NCI-H526 (cell line): ENCODE results near the gene FXYD7.
"Not testable (repeated sequence)": the region's sequence is repeated elsewhere in the genome, so short reads cannot be mapped to it uniquely, and the experiment has no call there.

Source experiments
- DNase-seq, 2 experiments: peaks; one replicate each; lab custom pipeline; 2025; lab: John Stamatoyannopoulos, UW

The FXYD7 gene

DNA sequence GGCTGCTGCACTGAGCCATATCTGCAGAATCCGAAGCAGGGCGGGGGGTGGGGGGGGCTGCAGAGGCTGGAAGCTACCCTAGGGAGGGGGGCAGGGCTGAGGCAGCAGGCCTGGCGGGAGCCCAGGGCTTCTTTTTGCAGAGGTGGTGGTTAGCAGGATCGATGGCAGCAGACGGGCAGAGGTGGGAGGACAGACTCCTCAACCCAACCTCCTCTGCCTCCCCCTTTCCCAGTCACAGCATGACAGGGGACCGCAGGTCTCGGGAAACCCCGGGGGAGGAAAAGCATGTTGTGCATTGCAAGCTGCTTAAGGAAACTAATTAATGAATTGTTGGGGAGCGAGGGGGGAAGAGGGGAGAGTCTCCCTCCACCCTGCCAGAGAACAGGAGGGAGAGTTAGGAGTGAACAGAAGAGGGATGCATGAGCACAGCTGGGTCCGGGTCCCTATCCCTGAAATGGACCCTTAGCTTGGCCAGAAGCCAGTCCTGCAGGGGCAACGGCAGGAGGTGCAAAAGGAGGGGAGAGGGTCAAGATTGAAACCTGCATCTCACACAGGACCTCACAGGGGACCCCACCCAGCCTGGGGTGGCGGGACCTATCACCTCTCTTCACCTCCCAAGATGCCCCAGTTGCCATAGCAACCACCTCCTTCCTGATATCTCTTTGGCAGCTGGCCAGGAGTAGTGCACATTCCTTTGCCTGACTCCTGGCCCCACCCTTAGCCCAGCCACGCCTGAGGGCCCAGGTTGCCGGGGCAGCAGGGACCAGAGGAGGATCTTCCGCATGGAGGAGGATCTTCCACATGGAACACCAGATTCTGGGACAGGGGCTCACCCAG, 1.8 kb downstream of the FXYD7 start:
- peak; percentile 38 to 64 for DNase-seq

DNA sequence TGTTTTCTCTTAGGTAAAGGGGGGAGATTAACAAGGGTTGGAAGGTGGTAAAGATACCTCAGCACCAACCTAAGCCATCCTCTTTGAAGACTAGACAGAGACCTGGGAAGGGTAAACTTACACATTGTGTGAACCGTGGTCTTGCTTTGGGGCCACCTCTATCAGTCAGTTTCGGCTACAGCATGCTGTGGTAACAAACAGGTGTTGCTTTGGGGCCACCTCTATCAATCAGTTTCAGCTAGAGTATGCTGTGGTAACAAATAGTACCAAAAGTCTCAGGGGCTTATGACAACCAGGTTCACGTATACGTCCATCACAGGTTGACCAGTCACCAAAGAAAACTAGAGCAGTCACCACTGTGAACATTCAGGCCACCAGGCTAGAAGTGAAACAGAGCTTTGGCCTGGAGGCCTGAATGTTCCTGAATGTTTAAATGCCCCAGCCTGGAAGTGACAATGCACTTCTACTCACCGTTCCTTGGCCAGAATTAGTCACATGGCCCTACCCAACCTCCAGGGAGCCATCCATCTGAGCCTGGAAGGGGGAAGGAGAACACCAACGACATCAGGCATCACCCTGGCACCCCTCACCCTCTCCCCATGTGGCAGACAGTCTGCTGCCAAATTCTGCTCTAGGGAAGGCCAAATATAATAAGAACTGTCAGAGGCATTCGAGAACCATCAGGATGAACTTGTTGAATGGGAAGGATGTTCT, 3.8 kb downstream of the FXYD7 start:
- no peak for DNase-seq

DNA sequence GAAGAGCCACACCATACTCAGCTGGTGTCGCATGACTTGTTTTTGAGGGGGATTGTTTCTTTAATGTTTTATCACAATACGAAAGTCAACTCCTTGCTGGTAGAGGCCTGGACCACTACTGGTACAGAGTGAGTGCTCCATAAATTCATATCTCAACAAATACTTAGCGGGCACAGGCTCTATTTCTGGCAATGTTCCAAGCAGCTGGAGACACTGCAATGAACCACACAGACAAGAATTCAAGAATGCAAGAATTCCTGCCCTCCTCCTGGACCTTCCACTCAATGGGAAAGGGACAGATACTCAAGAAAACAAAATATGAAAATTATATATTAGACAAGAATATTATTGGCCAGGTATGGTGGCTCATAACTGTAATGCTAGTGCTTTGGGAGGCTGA, 6.4 kb downstream of the FXYD7 start:
- no peak for DNase-seq

DNA sequence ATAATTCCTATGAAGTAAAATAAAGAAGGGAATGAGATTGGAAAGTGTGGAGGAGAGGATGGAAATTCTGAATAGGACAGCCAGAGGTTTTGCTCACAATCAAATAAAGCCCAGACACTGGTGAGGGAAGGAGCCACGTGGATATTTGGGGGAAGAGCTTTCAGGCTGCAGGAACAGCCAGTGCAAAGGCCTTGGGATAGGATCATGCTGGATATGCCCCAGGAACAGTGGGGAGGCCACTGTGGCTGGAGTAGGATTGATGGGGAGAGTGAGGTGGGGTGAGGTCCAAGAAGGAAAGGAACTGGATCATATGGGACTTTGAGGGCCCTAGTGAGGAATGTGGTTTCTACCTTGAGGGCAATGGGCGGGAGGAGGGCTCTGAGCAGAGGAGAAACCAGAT, 7.4 kb downstream of the FXYD7 start:
- DNase-seq, result no peak

DNA sequence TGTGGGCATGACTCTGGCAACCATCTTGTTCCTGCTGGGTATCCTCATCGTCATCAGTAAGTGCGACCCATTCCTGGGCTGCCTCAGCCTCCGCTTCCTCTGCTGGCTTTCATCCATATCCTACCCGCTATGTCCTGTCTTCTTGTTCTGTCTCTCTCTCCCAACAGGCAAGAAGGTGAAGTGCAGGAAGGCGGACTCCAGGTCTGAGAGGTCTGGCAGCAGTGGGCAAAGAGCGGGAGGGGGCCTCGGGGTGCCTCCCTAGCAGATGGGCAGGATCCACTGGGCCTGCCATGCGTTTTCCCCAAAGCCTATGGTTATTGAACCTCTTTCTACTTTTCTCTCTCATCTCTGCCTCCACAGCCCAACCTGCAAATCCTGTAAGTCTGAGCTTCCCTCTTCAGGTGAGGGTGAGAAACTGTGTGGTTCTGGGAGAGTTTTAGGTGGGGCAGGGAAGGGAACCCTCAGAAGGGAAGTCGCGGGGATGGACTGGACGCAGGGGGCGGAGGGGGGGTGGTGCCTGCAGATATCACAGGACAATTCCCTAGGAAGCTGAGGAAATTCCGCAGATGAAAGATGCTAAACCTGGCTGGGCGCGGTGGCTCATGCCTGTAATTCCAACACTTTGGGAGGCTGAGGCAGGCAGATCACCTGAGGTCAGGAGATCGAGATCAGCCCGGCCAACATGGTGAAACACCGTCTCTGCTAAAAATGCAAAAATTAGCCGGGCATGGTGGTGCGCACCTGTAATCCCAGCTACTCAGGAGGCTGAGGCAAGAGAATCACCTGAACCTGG, 8.4 kb downstream of the FXYD7 start:
- DNase-seq, result no peak

DNA sequence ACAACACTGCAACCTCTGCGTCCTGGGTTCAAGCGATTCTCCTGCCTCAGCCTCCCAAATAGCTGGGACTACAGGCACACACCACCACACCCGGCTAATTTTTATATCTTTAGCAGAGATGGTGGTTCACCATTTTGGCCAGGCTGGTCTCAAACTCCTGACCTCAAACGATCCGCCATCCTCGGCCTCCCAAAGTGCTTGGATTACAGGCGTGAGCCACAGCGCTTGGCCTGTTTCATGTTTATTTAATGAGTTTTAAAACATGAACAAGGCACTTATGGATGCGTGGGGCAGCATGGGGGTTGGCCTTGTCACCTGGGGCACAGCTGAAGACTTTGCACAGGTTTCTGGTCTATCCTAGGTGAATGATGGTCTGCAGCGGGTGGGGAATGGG, 10.1 kb downstream of the FXYD7 start:
- not testable (repeated sequence) for DNase-seq

DNA sequence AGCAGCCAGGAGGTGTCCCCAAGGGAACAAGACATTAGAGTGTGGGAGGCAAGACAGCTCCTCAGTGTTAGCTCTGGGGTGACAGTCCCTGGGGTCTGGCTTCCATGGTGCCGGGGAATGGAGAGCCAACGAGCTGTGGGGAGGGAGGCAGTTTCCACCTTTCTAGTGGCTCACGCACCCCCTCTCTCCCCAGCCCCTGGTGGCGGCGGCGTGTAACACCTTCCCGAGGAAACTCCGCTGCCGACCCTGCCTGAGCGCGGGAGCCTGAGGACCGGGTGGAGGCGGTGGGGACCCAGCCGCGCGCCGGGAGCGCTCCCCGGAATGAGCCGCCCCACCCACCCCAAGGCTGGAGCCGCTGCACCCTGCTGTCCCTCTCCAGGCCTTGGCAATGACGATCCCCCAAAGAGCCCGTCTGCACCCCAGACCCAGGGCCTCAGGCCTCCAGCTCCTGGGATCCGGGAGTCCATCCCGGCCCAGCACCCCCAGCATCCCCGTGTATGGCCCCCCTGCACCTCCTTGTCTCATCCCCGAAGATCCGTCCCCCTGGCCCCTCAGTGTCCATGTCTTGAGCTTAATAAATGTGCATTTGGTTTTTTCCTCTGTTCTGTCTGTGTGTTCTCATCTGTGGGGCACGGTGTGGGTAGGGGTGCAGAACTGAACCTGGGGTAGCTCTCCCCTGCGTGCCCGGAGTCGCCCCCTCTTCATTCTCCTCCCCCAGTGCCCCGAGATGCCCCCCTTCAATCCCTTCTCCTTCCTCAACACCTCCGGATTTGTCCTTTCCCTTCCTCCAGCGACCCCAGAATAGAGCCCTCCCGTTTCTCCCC, 10.9 kb downstream of the FXYD7 start:
- DNase-seq, result peak; percentile 45 to 82

DNA sequence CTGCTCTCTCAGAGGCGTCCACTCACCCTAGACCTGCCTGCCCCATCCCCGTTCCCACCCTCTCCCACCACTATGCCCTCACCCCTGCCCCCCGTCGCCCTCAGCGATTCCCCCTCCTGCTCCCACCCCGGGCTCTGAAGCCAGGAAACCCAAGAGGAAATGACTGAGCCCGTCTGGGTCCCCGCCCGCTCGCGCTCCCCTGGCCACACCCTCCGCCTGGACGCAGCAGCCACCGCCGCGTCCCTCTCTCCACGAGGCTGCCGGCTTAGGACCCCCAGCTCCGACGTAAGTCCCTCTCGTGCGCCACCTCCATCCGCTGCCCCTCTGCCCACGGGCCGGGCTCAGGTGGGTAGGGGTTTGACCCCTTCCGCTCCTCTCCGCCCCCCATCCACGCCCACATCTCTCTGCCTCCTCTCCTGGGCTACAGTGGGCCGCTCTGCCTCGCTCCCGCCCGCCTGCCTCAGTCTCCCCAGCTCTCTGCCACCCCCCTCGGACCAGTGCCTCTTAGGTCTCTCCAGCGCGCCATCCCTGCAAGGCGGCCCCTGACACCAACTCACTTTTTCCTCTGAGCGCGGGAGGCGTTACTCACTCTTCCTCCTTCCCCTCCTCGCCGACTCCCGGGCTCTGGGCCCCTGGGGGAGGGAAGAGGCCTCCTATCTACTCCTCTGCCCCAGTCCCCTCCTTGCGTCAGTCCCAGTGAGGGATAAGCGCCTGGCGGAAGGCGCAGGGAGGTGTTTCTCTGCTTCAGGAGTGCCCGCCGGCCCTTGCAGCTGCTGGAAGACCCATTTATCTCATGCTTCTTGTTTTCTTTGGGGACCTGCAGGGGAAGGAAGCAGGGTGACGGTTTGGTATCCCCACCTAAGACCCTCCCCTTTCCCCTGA, 11.7 kb downstream of the FXYD7 start, which contains the start of gene FXYD5:
TSS of gene FXYD5 (plus strand) at position 211 of the 882 bp plus-strand sequence. CDS start 816 bp downstream, outside the sequence.
- DNase-seq, result peak; percentile 30 to 63

DNA sequence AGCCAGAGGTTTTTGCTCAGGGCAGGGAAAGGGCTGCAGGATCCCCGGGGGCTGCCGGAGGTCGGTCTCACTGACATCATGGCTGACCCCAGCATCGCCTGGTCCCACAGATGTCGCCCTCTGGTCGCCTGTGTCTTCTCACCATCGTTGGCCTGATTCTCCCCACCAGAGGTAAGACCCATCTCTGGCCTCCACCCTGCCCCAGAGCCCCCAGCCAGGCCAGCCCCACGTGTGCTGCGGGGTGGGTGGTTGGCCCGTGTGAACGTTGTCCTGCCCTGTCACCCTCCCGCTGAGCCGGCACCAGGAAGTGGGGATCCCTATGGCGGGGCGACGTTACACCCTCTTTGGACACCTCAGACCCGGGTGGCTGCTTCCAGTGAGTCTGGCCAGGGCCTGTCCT, 12.4 kb downstream of the FXYD7 start:
- no peak for DNase-seq

DNA sequence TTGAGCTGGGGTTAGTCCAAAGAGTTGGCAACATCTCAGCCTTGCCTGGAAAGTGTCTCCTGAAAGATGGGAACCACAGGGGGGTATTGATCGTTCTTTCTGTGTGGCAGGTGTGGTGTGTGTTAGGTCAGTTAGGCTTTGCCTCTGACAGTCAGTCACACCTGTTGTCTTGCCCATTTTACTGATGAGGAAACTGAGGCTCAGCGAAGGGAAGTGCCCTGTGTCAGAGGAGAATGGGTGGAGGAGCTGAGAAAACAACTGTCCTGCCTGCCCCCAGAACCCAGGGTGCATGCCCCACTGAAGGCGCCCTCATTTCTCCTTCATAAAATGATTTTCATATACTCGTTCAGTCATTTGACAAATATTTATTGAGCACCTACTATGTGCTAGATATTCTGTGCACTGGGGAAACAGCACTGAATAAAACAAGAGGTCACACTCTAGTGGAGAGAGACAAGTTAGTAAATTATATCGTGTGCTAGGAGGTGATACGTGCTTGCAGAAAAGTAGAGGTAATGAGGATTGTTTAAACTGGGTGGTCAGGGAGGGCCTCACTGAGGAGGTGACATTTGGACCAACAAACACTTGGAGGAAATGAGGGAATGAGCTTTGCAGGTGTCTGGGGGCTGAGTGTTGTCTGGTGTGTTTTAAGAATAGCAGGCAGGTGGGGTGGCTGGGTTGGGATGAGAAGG, 13.1 kb downstream of the FXYD7 start:
- DNase-seq, result no peak

DNA sequence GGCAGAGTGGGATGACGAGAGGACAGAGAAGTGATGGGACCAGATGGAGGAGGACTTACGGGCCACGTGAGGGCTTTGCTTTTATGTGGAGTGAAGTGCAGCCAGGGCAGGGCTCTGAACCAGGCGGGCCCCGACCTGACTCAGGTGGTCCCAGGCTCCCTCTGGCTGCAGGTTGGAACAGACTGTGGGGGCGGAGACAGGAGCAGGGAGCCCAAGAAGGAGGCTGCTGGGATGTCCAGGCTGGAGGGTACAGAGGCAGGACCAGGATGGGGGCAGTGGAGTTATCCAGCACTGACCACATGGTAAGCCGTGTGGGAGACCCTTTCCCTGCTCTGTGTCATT, 13.6 kb downstream of the FXYD7 start:
- DNase-seq, result no peak

DNA sequence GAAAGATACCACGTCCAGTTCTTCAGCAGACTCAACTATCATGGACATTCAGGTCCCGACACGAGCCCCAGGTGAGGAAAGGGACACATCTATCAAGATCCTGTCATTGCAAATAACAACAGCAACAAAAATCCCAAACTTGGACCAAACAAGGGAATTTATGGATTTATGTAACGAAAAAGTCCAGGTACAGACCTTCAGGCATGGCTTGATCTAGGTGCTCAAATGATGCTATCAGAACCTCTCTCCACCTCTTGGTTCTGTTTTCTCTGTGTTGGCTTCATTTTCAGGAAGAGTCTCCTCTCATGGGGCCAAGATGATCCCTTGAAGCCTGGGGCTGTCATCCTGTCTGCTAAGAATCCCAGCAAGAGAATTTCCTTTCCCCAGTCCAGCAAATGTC, 14.4 kb downstream of the FXYD7 start:
- no peak for DNase-seq

DNA sequence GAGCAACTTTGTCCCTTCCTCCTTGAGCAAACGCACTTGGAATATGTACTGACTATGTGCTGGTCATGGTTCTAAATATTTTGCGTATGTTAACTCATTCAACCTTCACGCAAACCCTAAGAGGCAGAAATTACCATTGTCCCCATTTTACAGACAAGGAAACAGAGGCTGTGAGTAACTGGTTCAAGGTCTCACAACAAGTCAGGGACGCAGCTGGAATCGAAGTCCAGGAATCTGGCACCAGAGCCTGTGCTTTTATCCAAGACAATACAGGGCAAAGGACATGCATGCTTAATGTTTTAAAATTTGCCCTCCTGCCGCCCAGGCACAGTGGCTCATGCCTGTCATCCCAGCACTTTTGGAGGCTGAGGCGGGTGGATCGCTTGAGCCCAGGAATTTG, 16.6 kb downstream of the FXYD7 start:
- DNase-seq, result no peak

DNA sequence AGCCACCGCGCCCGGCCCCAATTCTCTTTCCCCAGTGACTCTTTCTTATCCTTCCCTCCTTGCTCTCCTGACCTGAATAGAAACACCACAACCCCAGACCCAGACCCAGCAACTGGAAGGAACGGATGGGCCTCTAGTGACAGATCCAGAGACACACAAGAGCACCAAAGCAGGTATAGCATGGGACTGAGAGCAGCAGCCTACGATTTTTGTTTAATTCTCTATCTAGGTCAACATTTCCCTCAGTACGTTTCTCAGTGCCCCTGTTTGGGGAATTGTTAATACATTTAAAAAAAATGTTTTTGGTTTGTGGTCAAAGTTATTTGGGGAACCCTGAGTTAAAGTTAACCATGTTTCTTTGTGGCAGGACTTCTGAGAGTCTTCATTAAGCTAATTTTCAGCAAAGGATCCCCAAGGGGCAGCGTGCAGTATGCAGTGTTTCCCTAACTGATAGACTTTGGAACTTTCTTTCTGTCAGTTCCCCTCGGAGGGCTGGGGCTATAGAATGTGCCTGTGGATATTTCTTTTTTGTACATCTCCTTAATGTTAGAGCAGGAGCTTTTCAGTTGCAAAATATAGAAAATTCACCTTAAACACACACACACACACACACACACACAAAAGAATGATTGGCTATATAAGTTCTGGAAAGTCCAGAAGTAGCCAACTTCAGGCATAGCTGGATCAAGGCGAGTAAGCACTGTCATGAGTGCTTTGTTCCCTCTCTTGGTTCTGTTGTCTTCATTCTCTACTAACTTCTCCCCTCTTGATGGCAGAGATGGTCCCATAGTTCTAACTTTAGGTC, 17.8 kb downstream of the FXYD7 start:
- no peak for DNase-seq

DNA sequence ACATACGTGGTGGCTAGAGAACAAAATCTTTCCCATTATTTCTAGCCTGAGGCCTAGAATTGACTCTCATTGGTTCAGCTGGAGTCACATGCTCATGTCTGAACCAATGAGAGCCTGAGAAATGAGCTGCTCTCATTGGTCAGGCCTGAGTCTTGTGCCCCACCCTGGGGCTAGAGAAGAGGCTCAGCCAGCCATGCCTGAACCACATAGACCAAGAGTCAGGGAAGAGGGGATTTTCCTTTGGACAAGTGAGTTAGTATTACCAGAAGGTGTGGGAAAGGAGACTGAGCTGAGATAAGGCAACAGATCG, 18.3 kb downstream of the FXYD7 start:
- DNase-seq, result no peak

DNA sequence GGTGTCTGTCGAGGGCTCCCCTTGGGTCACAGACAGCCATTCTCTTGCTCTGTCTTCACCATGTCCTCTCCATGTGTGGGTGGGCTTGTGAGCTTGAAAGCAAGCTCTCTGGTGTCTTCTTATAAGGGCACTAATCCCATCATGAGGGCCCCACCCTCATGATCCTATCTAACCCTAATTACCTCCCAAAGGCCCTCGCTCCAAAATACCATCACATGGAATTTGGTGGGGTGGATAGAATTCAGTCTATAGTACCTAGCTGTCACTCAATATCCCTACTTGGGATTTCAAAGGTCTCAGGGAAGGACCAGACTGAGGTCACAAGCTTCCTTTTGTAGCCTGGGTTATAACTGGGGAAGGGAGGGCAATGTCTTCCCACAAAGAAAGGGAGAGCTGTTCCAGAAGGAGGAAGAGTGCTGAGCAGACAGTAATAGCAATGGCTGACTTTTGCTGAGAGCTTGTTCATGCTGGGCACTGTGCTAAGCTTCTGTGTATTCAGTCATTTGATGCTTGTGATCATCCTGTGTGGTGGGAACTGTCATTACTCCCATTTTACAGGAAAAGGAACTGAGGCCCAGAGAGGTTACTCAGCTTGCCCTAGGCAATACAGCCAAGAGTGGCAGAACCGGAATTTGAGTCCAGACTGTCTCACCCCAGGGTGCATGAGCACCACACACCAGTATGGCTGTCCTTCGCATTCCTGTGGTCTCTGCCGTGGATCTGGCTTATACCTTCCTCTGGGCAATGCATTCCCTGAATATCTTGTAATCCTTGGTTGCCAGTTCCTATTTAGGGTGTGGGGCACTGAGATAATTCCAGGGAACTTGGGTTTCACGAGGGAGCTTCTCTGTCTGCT, 19.6 kb downstream of the FXYD7 start:
- no peak for DNase-seq

DNA sequence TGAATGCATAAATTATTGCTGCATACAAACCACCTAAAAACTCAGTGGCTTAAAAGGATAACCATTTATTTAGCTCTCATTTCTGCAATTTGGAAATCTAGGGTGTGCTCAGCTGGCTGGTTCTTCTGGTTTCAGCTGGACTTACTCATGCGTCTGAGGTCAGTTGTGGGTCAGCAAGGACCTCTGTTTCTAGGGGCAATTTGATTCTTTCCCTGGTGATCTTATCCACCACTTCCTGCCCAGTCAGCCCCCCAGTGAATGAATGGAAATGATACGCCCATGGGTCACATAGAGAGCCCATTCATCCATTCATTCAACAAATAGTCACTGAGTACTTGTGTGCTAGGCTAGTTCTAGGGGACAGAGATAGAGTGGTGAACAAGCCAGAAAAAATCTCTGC, 21.4 kb downstream of the FXYD7 start:
- DNase-seq, result no peak

DNA sequence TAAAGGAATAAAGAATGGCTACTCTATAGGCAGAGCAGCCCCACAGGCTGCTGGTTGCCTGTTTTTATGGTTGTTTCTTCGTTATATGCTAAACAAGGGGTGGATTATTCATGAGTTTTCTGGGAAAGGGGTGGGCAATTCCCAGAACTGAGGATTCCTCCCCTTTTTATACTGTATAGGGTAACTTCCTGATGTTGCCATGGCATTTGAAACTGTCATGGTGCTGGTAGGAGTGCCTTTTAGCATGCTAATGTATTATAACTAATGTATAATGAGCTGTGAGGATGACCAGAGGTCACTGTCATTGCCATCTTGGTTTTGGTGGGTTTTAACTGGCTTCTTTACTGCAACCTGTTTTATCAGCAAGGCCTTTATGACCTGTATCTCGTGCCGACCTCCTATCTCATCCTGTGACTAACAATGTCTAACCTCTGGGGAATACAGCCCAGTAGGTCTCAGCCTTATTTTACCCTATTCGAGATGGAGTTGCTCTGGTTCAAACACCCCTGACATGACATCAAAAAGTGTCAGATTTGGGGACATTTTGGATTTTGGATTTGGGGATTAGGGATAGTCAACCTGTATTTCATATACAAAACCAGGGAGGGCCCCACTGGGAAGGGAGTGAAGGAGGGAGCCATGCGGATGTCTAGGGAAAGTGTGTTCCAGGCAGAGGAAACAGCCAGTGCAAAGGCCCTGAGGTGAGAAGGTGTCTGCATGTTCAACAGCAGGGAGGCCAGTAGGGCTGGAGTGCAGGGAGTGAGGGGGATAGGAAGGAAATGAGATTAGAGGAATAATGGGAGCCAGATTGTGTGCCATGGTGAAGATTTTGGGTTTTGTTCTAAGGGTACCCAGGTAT, 22.4 kb downstream of the FXYD7 start:
- no peak for DNase-seq
